Smooth muscle cell (in vitro differentiated cells): ENCODE measurements around the gene KIAA1549. TPM values are rescaled to one million over a fixed set of nuclear protein-coding genes. Genes with fewer than 3 reads are reported as not detected.

ENCODE experiments used
- DNase-seq: peaks from one replicate; lab custom pipeline; 2025; ENCODE audit not compliant: unreplicated experiment; lab: John Stamatoyannopoulos, UW
- H2AFZ ChIP-seq: fragments of 200-600 bp; sonication (generic); 2 replicates; pipeline ENCODE4 v1.6.0; 2016; ENCODE audit warnings: antibody characterized with exemption, low read depth, mild to moderate bottlenecking
- H3F3A ChIP-seq: fragments of 200-600 bp; sonication (generic); 2 replicates; pipeline ENCODE4 v1.6.0; 2017; ENCODE audit warnings: antibody characterized with exemption, low read depth
- H3K27ac ChIP-seq: fragments of 200-600 bp; sonication (generic); 2 replicates; pipeline ENCODE4 v1.5.1; 2016; ENCODE audit warnings: low read depth, mild to moderate bottlenecking
- H3K27me3 ChIP-seq: fragments of 200-600 bp; sonication (generic); 2 replicates; pipeline ENCODE4 v1.6.1; 2016; ENCODE audit warnings: low read depth, mild to moderate bottlenecking
- H3K36me3 ChIP-seq: fragments of 200-600 bp; sonication (generic); 2 replicates; pipeline ENCODE4 v1.5.1; 2016; ENCODE audit warnings: low read depth
- H3K4me1 ChIP-seq: fragments of 200-600 bp; sonication (generic); 2 replicates; pipeline ENCODE4 v1.5.1; 2016; ENCODE audit warnings: low read depth
- H3K4me2 ChIP-seq: fragments of 200-600 bp; sonication (generic); 2 replicates; pipeline ENCODE4 v1.6.0; 2016; ENCODE audit warnings: mild to moderate bottlenecking
- H3K4me3 ChIP-seq: fragments of 200-600 bp; sonication (generic); 2 replicates; pipeline ENCODE4 v1.5.1; 2016; ENCODE audit warnings: mild to moderate bottlenecking
- H3K79me2 ChIP-seq: fragments of 200-600 bp; sonication (generic); 2 replicates; pipeline ENCODE4 v1.6.0; 2016; ENCODE audit warnings: low read depth, mild to moderate bottlenecking
- H3K9ac ChIP-seq: fragments of 200-600 bp; sonication (generic); 2 replicates; pipeline ENCODE4 v1.6.0; 2016; ENCODE audit warnings: low read depth
- H3K9me3 ChIP-seq: fragments of 200-600 bp; sonication (generic); replicated peaks from 2 replicates; pipeline ENCODE4 v1.5.1; 2016; ENCODE audit warnings: low read depth
- H4K20me1 ChIP-seq: fragments of 200-600 bp; sonication (generic); 2 replicates; pipeline ENCODE4 v1.6.0; 2016; ENCODE audit warnings: low read depth
- WGBS: methylation state at CpG from one replicate; pipeline ENCODE4 v1.1.7; 2016; ENCODE audit warnings: low lambda C conversion rate; 5-methylcytosine and 5-hydroxymethylcytosine counted together
- polyA plus RNA-seq: library from polyadenylated mRNA; unstranded; fragments of >200 nt; fragmentation: Nextera tagmentation; extraction: Ambion mirVana; gene quantifications from 2 replicates; pipeline ENCODE4 v1.2.1, GENCODE V29; 2016
- total RNA-seq: library from RNA; depleted of rRNA; stranded (reverse); fragments of >200 nt; gene quantifications from 2 replicates; pipeline ENCODE4 v1.2.3, GENCODE V29; 2014
- TF ChIP-seq, protein P1 (sequence below): fragments of 200-600 bp; sonication (generic); IDR thresholded peaks from 2 replicates; pipeline ENCODE4 v1.5.1; 2017; ENCODE audit warnings: borderline replicate concordance, mild to moderate bottlenecking, antibody characterized with exemption; ENCODE audit not compliant: insufficient read depth, poor library complexity, severe bottlenecking

The KIAA1549 gene
- total and polyA plus RNA-seq, 2 experiments from 2014 or later, result 4.1 to 7.1 TPM

DNA sequence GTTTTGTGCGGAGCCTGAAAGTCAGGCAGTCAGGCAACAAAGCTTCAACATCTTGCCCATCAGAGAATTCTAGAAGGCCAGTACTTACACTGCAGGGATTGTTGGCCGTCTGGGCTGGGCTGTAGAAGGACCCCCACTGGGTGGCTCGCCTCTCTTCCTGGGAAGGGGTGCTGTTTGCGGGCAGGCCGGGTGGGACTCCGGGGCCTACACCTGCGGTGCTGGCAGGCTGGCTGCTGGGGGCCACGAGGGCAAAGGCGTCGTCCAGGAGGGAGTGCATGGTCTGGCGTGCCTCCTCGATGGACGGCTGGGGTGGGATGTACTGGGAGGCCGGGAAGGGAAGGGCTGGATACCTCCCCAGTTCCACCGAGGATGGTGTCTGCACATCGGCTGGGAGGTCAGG is 120.1 kb downstream of the KIAA1549 start:
- 93% methylated on average over 16 of the region's 16 CpGs for WGBS
- Histone ChIP-seq H3K4me1 (no peaks in the 10 kb centered on the region), H3F3A (no peaks in the 10 kb centered on the region), H3K4me3 (no peak overlapping the region), H3K27me3 (no peaks in the 10 kb centered on the region), H3K9me3 (no peaks in the 10 kb centered on the region), H4K20me1 (no peaks in the 10 kb centered on the region), H3K9ac (no peak overlapping the region), H2AFZ (no peak overlapping the region), H3K4me2 (no peak overlapping the region), H3K36me3 (no peaks in the 10 kb centered on the region), H3K27ac (no peak overlapping the region), H3K79me2 (no peaks in the 10 kb centered on the region)
- TF ChIP-seq, protein P1, sequence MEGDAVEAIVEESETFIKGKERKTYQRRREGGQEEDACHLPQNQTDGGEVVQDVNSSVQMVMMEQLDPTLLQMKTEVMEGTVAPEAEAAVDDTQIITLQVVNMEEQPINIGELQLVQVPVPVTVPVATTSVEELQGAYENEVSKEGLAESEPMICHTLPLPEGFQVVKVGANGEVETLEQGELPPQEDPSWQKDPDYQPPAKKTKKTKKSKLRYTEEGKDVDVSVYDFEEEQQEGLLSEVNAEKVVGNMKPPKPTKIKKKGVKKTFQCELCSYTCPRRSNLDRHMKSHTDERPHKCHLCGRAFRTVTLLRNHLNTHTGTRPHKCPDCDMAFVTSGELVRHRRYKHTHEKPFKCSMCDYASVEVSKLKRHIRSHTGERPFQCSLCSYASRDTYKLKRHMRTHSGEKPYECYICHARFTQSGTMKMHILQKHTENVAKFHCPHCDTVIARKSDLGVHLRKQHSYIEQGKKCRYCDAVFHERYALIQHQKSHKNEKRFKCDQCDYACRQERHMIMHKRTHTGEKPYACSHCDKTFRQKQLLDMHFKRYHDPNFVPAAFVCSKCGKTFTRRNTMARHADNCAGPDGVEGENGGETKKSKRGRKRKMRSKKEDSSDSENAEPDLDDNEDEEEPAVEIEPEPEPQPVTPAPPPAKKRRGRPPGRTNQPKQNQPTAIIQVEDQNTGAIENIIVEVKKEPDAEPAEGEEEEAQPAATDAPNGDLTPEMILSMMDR, result no peak
- no peak for DNase-seq

DNA sequence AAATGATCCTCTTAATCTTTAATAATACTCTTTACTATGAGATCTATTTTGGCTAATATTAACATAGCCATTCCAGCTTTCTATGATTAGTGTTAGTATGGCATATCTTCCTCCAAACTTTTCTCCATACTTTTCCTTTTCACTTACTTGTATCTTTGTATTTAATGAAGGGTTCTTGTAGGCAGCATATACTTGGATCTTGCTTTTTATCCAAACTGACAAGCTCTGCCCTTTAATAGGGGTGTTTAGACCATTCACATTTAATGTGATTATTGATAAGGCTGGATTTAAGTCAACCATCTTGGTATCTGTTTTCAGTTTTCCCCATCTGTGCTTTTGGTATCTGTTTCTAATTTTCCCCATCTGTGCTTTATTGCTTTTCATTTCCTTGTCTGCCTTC is 123.5 kb downstream of the KIAA1549 start:
- H4K20me1 ChIP-seq, result no peaks in the 10 kb centered on the region
- TF ChIP-seq, protein P1, result no peak
- H3K27me3 ChIP-seq, result no peaks in the 10 kb centered on the region
- H3F3A ChIP-seq, result no peaks in the 10 kb centered on the region
- H3K4me1 ChIP-seq, result no peaks in the 10 kb centered on the region
- H3K4me3 ChIP-seq, result no peak overlapping the region
- no peak for DNase-seq
- no peak overlapping the region for H3K27ac ChIP-seq
- no peak overlapping the region for H3K9ac ChIP-seq
- H3K9me3 ChIP-seq, result no peaks in the 10 kb centered on the region
- no peak overlapping the region for H2AFZ ChIP-seq
- no peak overlapping the region for H3K4me2 ChIP-seq
- H3K36me3 ChIP-seq, result no peaks in the 10 kb centered on the region
- H3K79me2 ChIP-seq, result no peaks in the 10 kb centered on the region

DNA sequence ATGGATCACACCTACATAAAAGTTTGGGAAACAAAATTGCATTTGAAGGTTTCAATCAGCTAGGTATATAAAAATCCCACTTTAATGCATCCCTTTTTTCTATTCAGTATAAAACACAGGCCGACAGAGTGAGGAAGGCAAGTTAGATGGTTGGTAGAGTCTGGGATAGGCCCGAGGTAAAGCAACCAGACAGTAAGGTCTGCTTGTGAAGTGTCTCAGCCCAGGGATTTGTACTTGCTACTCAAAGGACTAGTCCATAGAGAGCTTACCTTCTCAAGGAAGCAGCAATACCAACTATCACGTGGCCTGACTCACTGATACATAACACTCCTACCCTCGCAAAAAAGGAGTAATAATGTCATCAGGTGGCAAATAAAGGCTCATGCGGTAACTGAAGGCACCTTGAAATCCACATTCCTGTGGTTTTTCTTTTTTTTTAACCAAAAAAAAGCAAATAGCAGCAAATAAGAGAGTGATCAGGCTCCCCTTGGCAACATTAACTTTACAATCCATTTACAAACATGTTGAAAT is 127.0 kb downstream of the KIAA1549 start:
- no peak for DNase-seq
- no peak overlapping the region for H3K4me2 ChIP-seq

DNA sequence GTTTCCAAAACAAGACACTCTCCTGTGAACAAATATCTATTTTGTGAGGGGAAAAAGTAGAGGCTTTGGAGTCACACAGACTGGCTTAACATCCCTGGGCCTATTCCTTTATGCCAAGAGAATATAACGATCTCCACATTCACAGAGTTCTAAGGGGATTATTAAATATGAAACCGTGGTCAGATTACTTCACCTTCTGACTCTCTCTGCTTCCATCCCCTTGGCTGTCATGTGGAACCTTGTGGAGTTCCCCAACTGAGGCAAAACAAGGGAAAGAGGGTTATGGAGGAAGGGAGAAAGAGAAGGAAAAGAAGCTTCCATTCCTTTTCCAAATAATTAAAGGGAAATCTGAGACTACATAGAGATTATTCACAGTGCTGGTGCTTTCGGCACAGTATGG is 127.7 kb downstream of the KIAA1549 start:
- H3K4me2 ChIP-seq, result no peak overlapping the region
- H3K9me3 ChIP-seq, result no peaks in the 10 kb centered on the region
- DNase-seq, result no peak
- 88% methylated on average over 3 of the region's 3 CpGs for WGBS
- no peak overlapping the region for H2AFZ ChIP-seq
- no peak overlapping the region for H3K9ac ChIP-seq
- no peak overlapping the region for H3K4me3 ChIP-seq
- peaks cover 4% of the 10 kb centered on the region for H3K36me3 ChIP-seq
- H3K79me2 ChIP-seq, result no peaks in the 10 kb centered on the region
- TF ChIP-seq, protein P1, result no peak
- H3K27ac ChIP-seq, result no peak overlapping the region
- H4K20me1 ChIP-seq, result no peaks in the 10 kb centered on the region
- H3F3A ChIP-seq, result no peaks in the 10 kb centered on the region
- H3K27me3 ChIP-seq, result no peaks in the 10 kb centered on the region
- no peaks in the 10 kb centered on the region for H3K4me1 ChIP-seq

More for the DNA sequence above, 127.0 kb downstream of the KIAA1549 start:
- TF ChIP-seq, protein P1, result no peak
- Histone ChIP-seq H3K79me2 (no peaks in the 10 kb centered on the region), H3K9ac (no peak overlapping the region), H3K4me3 (no peak overlapping the region), H3K36me3 (peaks cover 4% of the 10 kb centered on the region), H3K27ac (no peak overlapping the region), H4K20me1 (no peaks in the 10 kb centered on the region), H3F3A (no peaks in the 10 kb centered on the region), H3K9me3 (no peaks in the 10 kb centered on the region), H3K4me1 (no peaks in the 10 kb centered on the region), H2AFZ (no peak overlapping the region), H3K27me3 (no peaks in the 10 kb centered on the region)
- WGBS, result 72% methylated on average over 5 of the region's 5 CpGs
